Activated naive CD4-positive, alpha-beta T cell treated with anti-CD3 and anti-CD28 coated beads for 36 hours (primary cell): ENCODE measurements around the gene CLK2. TPM values are rescaled to one million over a fixed set of nuclear protein-coding genes. Genes with fewer than 3 reads are reported as not detected.
"Not testable (repeated sequence)": the region's sequence is repeated elsewhere in the genome, so short reads cannot be mapped to it uniquely, and the experiment has no call there.

Experiments used
- CTCF ChIA-PET: fragments of 350-600 bp; sonication (Branson Sonifier 250); formaldehyde crosslinking; loops from one replicate; lab custom pipeline; 2021; ENCODE audit warnings: antibody characterized with exemption; lab: Charles Lee
- DNase-seq: peaks from one replicate; pipeline ENCODE4 v3.0.0-alpha.2; 2020
- H3K27ac Mint-ChIP-seq: one replicate; pipeline ENCODE4 v1.8.0; 2021; ENCODE audit warnings: mild to moderate bottlenecking, mixed read lengths
- H3K27me3 Mint-ChIP-seq: one replicate; pipeline ENCODE4 v1.8.0; 2021; ENCODE audit warnings: low read depth, mixed read lengths
- H3K36me3 Mint-ChIP-seq: one replicate; pipeline ENCODE4 v1.8.0; 2021; ENCODE audit warnings: low read depth, mixed read lengths
- H3K4me1 Mint-ChIP-seq: one replicate; pipeline ENCODE4 v1.8.0; 2021; ENCODE audit warnings: low read depth, mixed read lengths
- H3K4me3 Mint-ChIP-seq: one replicate; pipeline ENCODE4 v1.8.0; 2021; ENCODE audit warnings: mild to moderate bottlenecking, moderate library complexity, mixed read lengths
- H3K9me3 Mint-ChIP-seq: one replicate; pipeline ENCODE4 v1.8.0; 2021; ENCODE audit warnings: mixed read lengths
- intact Hi-C: fragments of 100-400 bp; cut with micrococcal nuclease; formaldehyde crosslinking; loops from one replicate; pipeline ENCODE4 v1.15.1; 2023
- total RNA-seq, 2 experiments: library from RNA; stranded (reverse); gene quantifications; one replicate each; pipeline ENCODE4 v1.2.3, GENCODE V29; 2021

Gene CLK2
- total RNA-seq, 2 experiments from 2014 or later: 52.6 to 54.5 TPM

GRCh38 chr1:155218854-155219591 lies 54.3 kb downstream of the CLK2 start:
- peaks cover 10% of the 10 kb centered on the region for H3K4me1 Mint-ChIP-seq
- no peaks in the 10 kb centered on the region for H3K9me3 Mint-ChIP-seq
- peak; percentile 41 for DNase-seq
- no peak overlapping the region for H3K4me3 Mint-ChIP-seq
- intact Hi-C loops: no loop called here
- CTCF ChIA-PET: interaction anchor here (0.7 to 2.3 kb wide), 5 partner anchors 10 to 46 kb away, joined by 3 to 7 read pairs (median 4); partner anchors contain the start of genes KRTCAP2 and THBS3
- H3K27me3 Mint-ChIP-seq: no peaks in the 10 kb centered on the region
- H3K27ac Mint-ChIP-seq: no peak overlapping the region
- H3K36me3 Mint-ChIP-seq: peaks cover 4% of the 10 kb centered on the region

GRCh38 chr1:155214702-155215101 lies 58.6 kb downstream of the CLK2 start:
- intact Hi-C loops, CTCF ChIA-PET: not testable (repeated sequence)

More at GRCh38 chr1:155214702-155215101, 58.6 kb downstream of the CLK2 start:
- not testable (repeated sequence) for H3K27ac Mint-ChIP-seq, H3K9me3 Mint-ChIP-seq, H3K36me3 Mint-ChIP-seq, H3K4me3 Mint-ChIP-seq, H3K27me3 Mint-ChIP-seq, DNase-seq
- H3K4me1 Mint-ChIP-seq: peaks cover 17% of the 10 kb centered on the region

Other genes starting within 250 kb of the CLK2 start
- 1 to 10 TPM; 1.1 to 1.5 TPM for gene DCST2, start 239.7 kb downstream of the CLK2 start, total RNA-seq
- gene DCST1, start 239.7 kb downstream of the CLK2 start, total RNA-seq: not detected
- gene ADAM15, start 222.2 kb downstream of the CLK2 start, total RNA-seq: 10 to 100 TPM; 53.8 to 55.8 TPM
- gene EFNA4, start 209.8 kb downstream of the CLK2 start, total RNA-seq: 1 to 10 TPM; 3.3 to 4.5 TPM
- gene EFNA3, start 194.7 kb downstream of the CLK2 start, total RNA-seq: 1 to 10 TPM; 1.3 to 2.5 TPM
- gene EFNA1, start 145.6 kb downstream of the CLK2 start, total RNA-seq: under 1 TPM; 0.26 to 0.32 TPM
- gene SLC50A1, start 137.7 kb downstream of the CLK2 start, total RNA-seq: 10 to 100 TPM; 48.4 to 52.7 TPM
- 10 to 100 TPM; 31.4 to 35.5 TPM for gene DPM3, start 133.0 kb downstream of the CLK2 start, total RNA-seq
- gene KRTCAP2, start 100.2 kb downstream of the CLK2 start, total RNA-seq: 100 to 1,000 TPM; 129 to 137 TPM
- gene TRIM46, start 99.7 kb downstream of the CLK2 start, total RNA-seq: 1 to 10 TPM; 3.2 to 3.6 TPM
- 10 to 100 TPM; 15.4 to 15.7 TPM for gene THBS3, start 65.6 kb downstream of the CLK2 start, total RNA-seq
- 10 to 100 TPM; 46.8 to 47.4 TPM for gene MTX1, start 64.8 kb downstream of the CLK2 start, total RNA-seq
- gene ENTREP3, start 18.0 kb downstream of the CLK2 start, total RNA-seq: 10 to 100 TPM; 32.1 to 32.8 TPM
- gene SCAMP3, start 11.1 kb downstream of the CLK2 start, total RNA-seq: 10 to 100 TPM; 80.3 to 82.9 TPM
- gene HCN3, start 4.0 kb upstream of the CLK2 start, total RNA-seq: 1 to 10 TPM in 1 of 2 experiments, under 1 TPM in 1; 0.79 to 1.6 TPM
- not detected for gene PKLR, start 27.9 kb upstream of the CLK2 start, total RNA-seq
- gene FDPS, start 35.4 kb upstream of the CLK2 start, total RNA-seq: 100 to 1,000 TPM; 332 to 333 TPM
- 10 to 100 TPM; 16.8 to 17.2 TPM for gene RUSC1, start 47.4 kb upstream of the CLK2 start, total RNA-seq